HG03175 (cell line): ENCODE data around the gene FAM131C.
"Not testable (repeated sequence)": the region's sequence is repeated elsewhere in the genome, so short reads cannot be mapped to it uniquely, and the experiment has no call there.

ENCODE experiments used
- ATAC-seq: cut with Tn5 transposase; IDR thresholded peaks from one replicate; pipeline ENCODE4 v1.9.1; 2021; ENCODE audit warnings: mild to moderate bottlenecking, moderate library complexity; ENCODE audit not compliant: unreplicated experiment

The FAM131C gene

DNA sequence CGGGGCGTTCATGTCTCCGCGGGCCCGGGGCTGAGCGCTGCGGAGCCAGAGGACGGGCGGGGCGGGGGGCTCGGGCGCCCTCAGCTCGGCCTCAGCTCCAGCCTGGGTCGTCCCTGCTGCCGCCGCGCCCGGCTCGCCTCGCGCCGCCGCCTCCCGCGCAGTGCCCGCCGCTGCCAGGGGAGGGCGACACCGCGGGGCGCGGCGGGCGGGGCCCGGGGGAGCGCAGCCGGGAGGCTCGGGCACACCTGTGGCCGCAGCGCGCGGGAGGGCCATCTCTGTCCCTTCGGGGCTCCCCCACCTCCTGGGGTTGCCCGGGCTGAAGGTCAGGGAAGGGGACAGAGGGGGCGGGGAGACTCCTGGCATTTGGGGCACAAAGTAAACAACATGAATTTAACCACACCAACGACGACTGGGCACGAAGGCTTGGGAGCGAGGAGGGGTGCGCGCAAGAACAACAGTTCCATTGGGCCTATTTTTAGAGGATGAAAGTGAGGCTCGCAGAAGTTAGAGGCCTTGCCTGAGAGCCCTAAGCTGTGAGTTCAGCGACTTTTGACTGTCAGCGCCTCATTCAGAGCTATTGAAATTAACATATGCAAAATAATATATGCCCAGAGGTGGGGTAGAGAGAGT is at the start of gene FAM131C:
Gene FAM131C (minus strand): TSS at position 162 of the 630 bp plus-strand sequence. CDS start 209 bp downstream, outside the sequence.
- no peak for ATAC-seq

- no peak for ATAC-seq
Measured at GRCh38 chr1:16122916-16123315, 49.5 kb upstream of the FAM131C start.

DNA sequence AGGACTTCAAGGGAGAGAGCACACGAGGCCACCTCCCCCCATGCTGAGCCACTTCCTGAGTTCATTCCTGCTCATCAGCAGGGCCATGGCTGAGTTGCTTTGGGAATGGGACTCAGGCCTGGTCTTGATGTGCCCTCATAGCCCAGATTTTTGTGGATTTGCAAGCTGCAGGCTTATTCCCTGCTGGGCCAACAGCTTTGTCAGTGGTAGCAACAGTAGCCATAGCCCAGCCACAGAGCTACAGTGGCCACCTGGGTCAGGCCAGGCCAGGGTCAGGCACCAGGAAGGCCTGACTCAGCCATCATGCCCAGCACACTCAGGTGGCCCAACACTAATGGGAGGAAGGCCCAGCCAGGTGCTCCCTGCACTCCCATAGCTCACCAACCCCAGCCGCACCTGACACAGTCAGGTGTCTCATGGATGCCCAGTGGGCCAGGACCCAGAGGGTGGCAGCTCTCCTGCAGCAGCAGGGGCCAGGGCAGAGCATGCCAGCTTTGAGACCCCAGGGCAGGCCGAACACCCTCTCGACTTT is 49.0 kb upstream of the FAM131C start:
- no peak for ATAC-seq

GRCh38 chr1:16120940-16121410 is 47.5 kb upstream of the FAM131C start:
- ATAC-seq = no peak

DNA sequence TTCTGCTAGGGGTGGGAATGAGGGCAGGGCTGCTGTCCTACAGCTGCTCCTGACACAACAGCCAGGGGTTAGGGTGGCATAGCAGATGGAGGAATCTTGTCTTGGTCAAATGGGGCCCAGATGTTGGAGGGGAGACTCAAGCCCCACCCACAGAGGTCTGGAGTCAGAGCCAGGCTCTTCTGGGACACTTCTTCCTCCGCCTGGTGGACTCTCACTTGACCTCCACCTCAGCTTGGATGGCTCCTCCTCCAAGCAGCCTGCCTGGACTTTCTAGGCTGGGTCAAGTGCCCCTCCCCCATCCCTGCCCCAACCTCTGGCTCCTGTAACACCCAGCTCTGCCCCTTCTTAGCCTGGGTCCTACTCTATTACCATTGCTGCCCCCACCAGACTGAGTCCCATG is 47.0 kb upstream of the FAM131C start:
- no peak for ATAC-seq

GRCh38 chr1:16119926-16120325 is 46.5 kb upstream of the FAM131C start:
- no peak for ATAC-seq

DNA sequence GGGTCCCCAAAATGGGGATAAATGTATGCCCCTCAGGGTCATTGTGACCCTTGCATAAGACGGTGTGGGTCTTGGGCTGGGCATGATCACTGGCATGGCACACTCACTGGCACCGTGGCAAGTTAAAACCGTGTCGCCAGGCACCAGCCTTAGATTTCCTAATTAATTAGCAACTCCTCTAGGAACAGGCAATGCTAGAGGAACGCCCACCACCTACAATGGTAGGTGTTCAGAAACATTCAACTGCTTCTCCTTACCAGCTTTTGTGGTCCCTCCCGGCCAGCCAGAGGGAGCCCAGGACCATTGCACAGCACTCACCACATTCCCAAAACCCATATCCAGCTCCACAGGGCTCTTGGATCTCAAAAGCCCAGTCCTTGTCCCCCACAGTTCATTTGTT is 46.1 kb upstream of the FAM131C start:
- ATAC-seq = no peak

DNA sequence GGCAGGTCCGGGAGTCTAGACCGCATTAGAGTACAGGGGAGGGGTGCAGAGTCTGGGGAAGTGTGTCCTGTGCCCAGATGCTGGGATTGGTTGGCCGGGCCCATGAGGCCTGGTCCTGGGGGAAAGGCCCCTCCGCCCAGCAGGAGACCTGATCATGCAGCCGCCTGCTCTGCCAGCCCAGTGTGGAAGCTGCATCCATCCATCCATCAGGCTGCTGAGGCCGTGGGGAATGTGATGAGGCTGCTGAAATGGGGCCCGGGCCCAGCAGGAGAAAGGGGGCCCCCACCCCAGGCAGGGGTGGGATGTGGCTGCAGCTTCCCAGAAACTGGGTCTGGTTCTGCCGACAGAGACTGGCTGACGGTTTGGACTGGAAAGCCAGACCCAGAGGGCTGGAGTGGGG is 45.3 kb upstream of the FAM131C start:
- ATAC-seq = no peak

- no peak for ATAC-seq
Measured at GRCh38 chr1:16117936-16118335, 44.5 kb upstream of the FAM131C start.

GRCh38 chr1:16117369-16117768 is 43.9 kb upstream of the FAM131C start:
- ATAC-seq = no peak

GRCh38 chr1:16116625-16117024 is 43.2 kb upstream of the FAM131C start:
- no peak for ATAC-seq

- no peak for ATAC-seq
Measured at GRCh38 chr1:16116002-16116401, 42.6 kb upstream of the FAM131C start.

GRCh38 chr1:16115468-16115983 is 42.1 kb upstream of the FAM131C start:
- no peak for ATAC-seq

DNA sequence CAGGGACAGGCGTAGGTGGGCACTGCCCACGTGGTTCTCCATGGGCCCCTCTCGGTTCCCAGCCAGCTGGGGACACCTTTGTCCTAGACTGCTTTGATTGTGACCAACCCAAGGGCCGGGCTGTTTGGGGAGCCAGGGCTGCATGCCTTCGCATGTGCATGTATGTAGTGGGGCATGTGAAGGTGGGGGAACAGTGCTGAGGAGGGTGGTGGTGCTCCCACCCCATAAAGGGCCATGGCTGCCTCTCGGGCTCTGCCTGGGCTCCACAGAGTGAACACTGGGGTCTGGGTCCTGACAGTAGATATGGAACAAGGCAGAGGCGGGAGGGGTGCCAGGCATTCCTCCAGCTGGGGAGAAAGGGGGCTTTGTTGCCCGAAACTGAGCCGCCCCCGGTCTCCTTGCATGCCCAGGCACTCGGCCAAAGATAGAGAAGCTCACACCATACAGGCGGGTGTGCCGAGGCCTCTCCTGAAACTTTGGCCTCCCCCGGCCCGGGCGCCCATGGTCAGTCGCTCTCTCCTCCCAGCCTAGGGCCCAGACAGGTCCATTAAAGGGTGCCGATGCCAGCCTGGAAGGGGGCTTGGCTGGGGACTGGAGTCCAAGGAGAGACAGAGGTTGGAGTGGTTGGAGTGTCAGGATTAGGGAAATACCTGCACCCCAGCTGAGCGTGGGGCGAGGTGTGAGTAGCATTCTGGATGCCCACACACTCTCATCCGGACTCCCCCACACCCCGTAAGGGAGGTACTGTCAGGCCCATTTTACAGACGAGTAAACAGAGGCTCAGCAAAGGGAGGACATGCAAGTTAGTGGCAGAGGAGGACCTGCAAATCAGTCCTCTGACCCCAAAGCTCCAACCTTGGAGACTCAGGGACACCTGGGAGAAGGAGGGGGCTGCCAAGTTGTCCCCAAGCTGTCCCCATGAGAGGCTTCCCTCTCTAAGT is 41.3 kb upstream of the FAM131C start:
- no peak for ATAC-seq

DNA sequence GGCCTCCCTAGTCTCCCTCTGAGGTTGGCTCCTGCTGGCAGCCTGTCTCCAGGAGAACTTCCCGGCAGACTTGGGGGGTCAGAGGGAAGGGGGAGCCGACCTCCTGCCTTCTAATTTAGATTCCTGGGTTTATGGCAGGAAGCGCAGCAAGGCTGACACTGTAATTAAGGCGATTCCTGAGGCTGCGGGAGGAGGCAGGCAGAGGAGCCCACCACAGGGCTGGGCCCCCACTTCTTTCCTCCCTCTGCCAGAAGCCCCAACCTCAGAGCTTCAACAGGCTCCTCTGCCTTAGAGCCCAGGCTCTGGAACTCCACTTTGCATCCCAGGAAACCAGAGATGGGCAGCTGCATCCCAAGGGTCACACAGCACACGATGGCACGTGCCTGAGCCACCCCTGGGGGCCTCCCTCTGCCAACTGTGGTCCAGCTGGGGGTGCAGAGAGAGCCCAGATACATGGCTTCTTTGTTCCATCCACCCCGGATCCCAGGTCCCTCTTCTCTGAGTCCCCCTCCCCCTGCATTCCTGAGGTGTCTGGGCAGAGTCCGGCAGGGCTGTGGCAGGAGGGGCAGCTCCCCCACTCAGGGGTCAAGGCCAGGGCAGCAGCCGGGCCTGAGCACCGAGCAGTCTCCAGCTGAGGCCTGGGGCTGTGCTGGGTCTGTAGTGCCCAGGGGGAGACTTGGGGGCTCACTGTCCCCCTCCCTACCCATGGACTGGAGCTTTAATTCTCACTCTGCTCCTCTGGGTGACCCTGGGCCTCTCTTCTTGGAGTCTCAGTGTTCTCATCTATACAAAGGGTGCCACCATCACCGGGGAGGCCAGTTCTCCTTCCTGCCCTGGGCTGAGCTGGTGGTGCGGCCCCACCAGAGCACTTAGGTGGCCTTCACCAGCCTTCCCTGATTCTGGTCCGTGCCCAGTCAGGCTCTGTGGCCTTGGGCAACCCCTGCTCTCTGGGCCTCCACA is 39.4 kb upstream of the FAM131C start:
- ATAC-seq = no peak

GRCh38 chr1:16111771-16112595 is 38.5 kb upstream of the FAM131C start:
- ATAC-seq = no peak

- ATAC-seq = no peak
Measured at GRCh38 chr1:16110884-16111283, 37.4 kb upstream of the FAM131C start.

- ATAC-seq = no peak
Measured at GRCh38 chr1:16110456-16110855, 37.0 kb upstream of the FAM131C start.

DNA sequence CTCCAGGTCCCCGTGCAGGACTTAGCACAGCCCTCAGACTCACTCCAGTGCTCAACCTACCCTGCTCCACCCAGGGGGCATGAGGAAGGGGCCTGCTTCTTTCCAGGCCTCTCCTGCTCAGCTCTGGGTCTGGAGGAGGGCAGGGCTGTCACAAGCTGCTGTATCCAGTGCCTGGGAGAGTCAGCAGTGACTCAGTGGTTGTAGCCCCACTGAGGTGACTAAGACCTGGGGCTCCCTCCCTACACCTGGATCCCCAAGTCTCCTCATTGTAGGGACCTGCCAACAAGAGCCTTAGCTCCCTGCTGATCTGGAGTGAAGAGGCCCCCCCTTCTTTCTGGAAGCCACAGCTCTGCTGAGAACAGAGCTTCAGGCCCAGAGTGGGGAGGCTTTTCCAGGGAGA is 36.1 kb upstream of the FAM131C start:
- no peak for ATAC-seq

GRCh38 chr1:16107039-16107438 is 33.6 kb upstream of the FAM131C start:
- ATAC-seq = not testable (repeated sequence)
